Kidney (tissue), 14 donors: ENCODE measurements around the gene ARFRP1. TPM values are rescaled to one million over a fixed set of nuclear protein-coding genes. Genes with fewer than 3 reads are reported as not detected.

Experiments used
- DNase-seq, 5 donors: peaks; one replicate each; pipeline ENCODE4 v3.0.0-alpha.2; 2013 to 2020
- FAIRE-seq: peaks from 2 replicates; lab custom pipeline; 2012; peaks lifted over from hg19 to GRCh38; lab: Jason Lieb, UNC
- H3K27ac ChIP-seq, 2 donors: one replicate each; pipeline ENCODE4 v1.7.0; 2013; ENCODE audit warnings: low read depth in 2 of 2, low read length in 2 of 2, inconsistent platforms in 1 of 2
- H3K27me3 ChIP-seq: one replicate; pipeline ENCODE4 v1.7.1; 2013; ENCODE audit warnings: low read length, inconsistent platforms; ENCODE audit not compliant: control insufficient read depth, insufficient read depth
- H3K36me3 ChIP-seq, 3 donors: one replicate each; pipeline versions ENCODE4 v1.7.0 to v1.7.1; 2013; ENCODE audit warnings: low read length in 3 of 3, control low read depth in 1 of 3, inconsistent platforms in 1 of 3; ENCODE audit not compliant: insufficient read depth in 3 of 3, control insufficient read depth in 2 of 3
- H3K4me1 ChIP-seq, 3 donors: one replicate each; pipeline versions ENCODE4 v1.7.0 to v1.7.1; 2013; ENCODE audit warnings: low read length in 3 of 3, inconsistent platforms in 1 of 3, low read depth in 1 of 3; ENCODE audit not compliant: control insufficient read depth in 2 of 3, insufficient read depth in 2 of 3
- H3K4me3 ChIP-seq, 3 donors: one replicate each; pipeline versions ENCODE4 v1.7.0 to v1.8.1; 2013; ENCODE audit warnings: low read length in 3 of 3, control low read depth in 1 of 3, inconsistent platforms in 1 of 3
- H3K9ac ChIP-seq, 3 donors: one replicate each; pipeline versions ENCODE4 v1.7.0 to v1.7.1; 2013; ENCODE audit warnings: low read length in 3 of 3, control low read depth in 1 of 3, inconsistent platforms in 1 of 3
- H3K9me3 ChIP-seq, 3 donors: one replicate each; pipeline versions ENCODE4 v1.7.0 to v1.7.1; 2013; ENCODE audit warnings: low read length in 3 of 3, control low read depth in 1 of 3, inconsistent platforms in 1 of 3; ENCODE audit not compliant: control insufficient read depth in 2 of 3, insufficient read depth in 1 of 3
- CTCF ChIP-seq: IDR thresholded peaks from 3 replicates; pipeline ENCODE4 v1.5.1; 2012; ENCODE audit warnings: mild to moderate bottlenecking, moderate library complexity, borderline replicate concordance; ENCODE audit not compliant: insufficient read depth; ENCODE audit errors: extremely low read depth
- intact Hi-C: fragments of 100-400 bp; cut with DNase I; formaldehyde crosslinking; loops from one replicate; pipeline ENCODE4 v1.11.1; 2022
- polyA plus RNA-seq: library from polyadenylated mRNA; stranded (reverse); fragments of 350-450 nt; fragmentation: Illumina TruSeq; extraction: RNeasy Lipid Tissue Mini Kit (QIAGEN cat#74804); gene quantifications from one replicate; pipeline ENCODE4 v1.2.3, GENCODE V29; 2014; ENCODE audit warnings: low read depth, low replicate concordance; ENCODE audit not compliant: insufficient read depth
- total RNA-seq: library from RNA; stranded (reverse); fragmentation: NEBNext Ultra II Directional; extraction: Animal tissue kit (Norgen Biotek cat#: 25700); gene quantifications from one replicate; pipeline ENCODE4 v1.2.1, GENCODE V29; 2021
- donor health status: control.
- donor health status: control.
- donor health status: control.
- donor health status: control.
- donor health status: control.
- donor health status: DM: yes; HTN: yes; CAD: no.
- donor health status: Normal renal cell carcinoma (clear cell type).

ARFRP1 gene
- total and polyA plus RNA-seq, 2 donors from 2014 or later = 60.6 to 71.2 TPM

GRCh38 chr20:63718996-63719395 is 11.2 kb upstream of the ARFRP1 start:
- H3K9ac ChIP-seq = no peak overlapping the region
- DNase-seq = no peak
- H3K4me3 ChIP-seq = no peak overlapping the region
- FAIRE-seq = no peak
- intact Hi-C loops = no loop called here
- H3K36me3 ChIP-seq = peaks cover 0 to 8% (median 3%) of the 10 kb centered on the region in 3 donors
- TF ChIP-seq CTCF = no peak
- no peaks in the 10 kb centered on the region for H3K27me3 ChIP-seq
- H3K9me3 ChIP-seq = peaks cover 0 to 1% (median 0%) of the 10 kb centered on the region in 3 donors
- H3K27ac ChIP-seq = no peak overlapping the region
- no peaks in the 10 kb centered on the region for H3K4me1 ChIP-seq

GRCh38 chr20:63714858-63715257 is 7.1 kb upstream of the ARFRP1 start:
- TF ChIP-seq CTCF = no peak
- no peaks in the 10 kb centered on the region for H3K4me1 ChIP-seq
- peaks cover 2 to 19% (median 4%) of the 10 kb centered on the region in 3 donors for H3K36me3 ChIP-seq
- H3K9ac ChIP-seq = no peak overlapping the region
- FAIRE-seq (no peak), DNase-seq (no peak)
- peaks cover 0 to 1% (median 0%) of the 10 kb centered on the region in 3 donors for H3K9me3 ChIP-seq
- no peak overlapping the region for H3K27ac ChIP-seq
- H3K27me3 ChIP-seq = no peaks in the 10 kb centered on the region
- intact Hi-C loops = no loop called here
- H3K4me3 ChIP-seq = no peak overlapping the region

GRCh38 chr20:63712191-63712590 is 4.4 kb upstream of the ARFRP1 start:
- no peak overlapping the region for H3K27ac ChIP-seq
- intact Hi-C loops = no loop called here
- peaks cover 0 to 10% (median 0%) of the 10 kb centered on the region in 3 donors for H3K4me1 ChIP-seq
- FAIRE-seq (no peak), DNase-seq (no peak)
- peaks cover 2 to 19% (median 2%) of the 10 kb centered on the region in 3 donors for H3K36me3 ChIP-seq
- no peaks in the 10 kb centered on the region for H3K9me3 ChIP-seq
- TF ChIP-seq CTCF = no peak
- no peaks in the 10 kb centered on the region for H3K27me3 ChIP-seq
- no peak overlapping the region for H3K9ac ChIP-seq
- no peak overlapping the region for H3K4me3 ChIP-seq
